Bronchial epithelial cell (primary cell): Measurements from ENCODE around the gene AFAP1L1. TPM values are rescaled to one million over a fixed set of nuclear protein-coding genes. Genes with fewer than 3 reads are reported as not detected.

Source experiments
- DNase-seq: peaks from one replicate; pipeline ENCODE4 v3.0.0-alpha.2; 2010; ENCODE audit warnings: low read depth
- FAIRE-seq: peaks from 2 replicates; lab custom pipeline; 2011; peaks lifted over from hg19 to GRCh38; lab: Jason Lieb, UNC
- H3K27me3 ChIP-seq: 2 replicates; pipeline ENCODE4 v1.5.1; 2011; ENCODE audit warnings: low read length; ENCODE audit not compliant: control insufficient read depth, insufficient read depth
- H3K36me3 ChIP-seq: 2 replicates; pipeline ENCODE4 v1.5.1; 2011; ENCODE audit warnings: low read length; ENCODE audit not compliant: control insufficient read depth, insufficient read depth
- H3K4me3 ChIP-seq: 2 replicates; pipeline ENCODE4 v1.5.1; 2011; ENCODE audit warnings: mild to moderate bottlenecking, low read depth, low read length, control low read depth
- CTCF ChIP-seq: IDR thresholded peaks from 2 replicates; pipeline ENCODE4 v1.5.1; 2011; ENCODE audit warnings: mild to moderate bottlenecking, moderate library complexity, low read length, control low read depth, inconsistent platforms; ENCODE audit not compliant: insufficient read depth, severe bottlenecking
- total RNA-seq: library from RNA; depleted of rRNA; stranded (reverse); fragments of >200 nt; gene quantifications from 2 replicates; pipeline ENCODE4 v1.2.1, GENCODE V29; 2014

AFAP1L1 gene
- total RNA-seq, 1 donor from 2014 or later = 17.4 TPM

GRCh38 chr5:149256451-149256850 is 15.2 kb upstream of the AFAP1L1 start:
- H3K4me3 ChIP-seq = no peak overlapping the region
- FAIRE-seq (no peak), DNase-seq (peak; percentile 31)
- H3K36me3 ChIP-seq = peaks cover 1% of the 10 kb centered on the region
- TF ChIP-seq CTCF = no peak
- no peaks in the 10 kb centered on the region for H3K27me3 ChIP-seq

- no peak for FAIRE-seq
- no peak for DNase-seq
- H3K4me3 ChIP-seq = no peak overlapping the region
- peaks cover 1% of the 10 kb centered on the region for H3K36me3 ChIP-seq
- no peak for TF ChIP-seq CTCF
- no peaks in the 10 kb centered on the region for H3K27me3 ChIP-seq
Measured at GRCh38 chr5:149257131-149257530, 14.5 kb upstream of the AFAP1L1 start.

GRCh38 chr5:149257889-149258705 is 13.6 kb upstream of the AFAP1L1 start:
- DNase-seq (peak; percentile 35), FAIRE-seq (peak; percentile 7)
- H3K36me3 ChIP-seq = peaks cover 1% of the 10 kb centered on the region
- TF ChIP-seq CTCF = no peak
- no peak overlapping the region for H3K4me3 ChIP-seq
- no peaks in the 10 kb centered on the region for H3K27me3 ChIP-seq

GRCh38 chr5:149260761-149261160 is 10.9 kb upstream of the AFAP1L1 start:
- FAIRE-seq = peak; percentile 95
- no peak for TF ChIP-seq CTCF

GRCh38 chr5:149261246-149261645 is 10.4 kb upstream of the AFAP1L1 start:
- Histone ChIP-seq H3K36me3 (no peaks in the 10 kb centered on the region), H3K4me3 (no peak overlapping the region), H3K27me3 (no peaks in the 10 kb centered on the region)
- no peak for FAIRE-seq
- DNase-seq = no peak
- TF ChIP-seq CTCF = no peak

More at GRCh38 chr5:149260761-149261160, 10.9 kb upstream of the AFAP1L1 start:
- Histone ChIP-seq H3K4me3 (no peak overlapping the region), H3K27me3 (no peaks in the 10 kb centered on the region), H3K36me3 (no peaks in the 10 kb centered on the region)
- peak; percentile 90 for DNase-seq

GRCh38 chr5:149262315-149262714 is 9.3 kb upstream of the AFAP1L1 start:
- Histone ChIP-seq H3K4me3 (no peak overlapping the region), H3K36me3 (no peaks in the 10 kb centered on the region), H3K27me3 (no peaks in the 10 kb centered on the region)
- TF ChIP-seq CTCF = no peak
- peak; percentile 7 for FAIRE-seq
- DNase-seq = peak; percentile 52
